HepG2 (cell line): ENCODE measurements around the gene ABCG4. TPM values are rescaled to one million over a fixed set of nuclear protein-coding genes. Genes with fewer than 3 reads are reported as not detected.
A peak's percentile ranks its signal among the peaks of the same experiment; 100 is the strongest.

Experiments used
- GABPB1 ChIP-seq: IDR thresholded peaks from 2 replicates; pipeline ENCODE4 v1.6.1; 2016; ENCODE audit warnings: mild to moderate bottlenecking, missing genetic modification reagents, moderate library complexity, missing compliant biosample characterization
- MAFK ChIP-seq, 2 experiments: IDR thresholded peaks in 1 of 2; conservative IDR thresholded peaks in 1 of 2; 2 replicates each; pipeline ENCODE4 v1.6.1; 2011; ENCODE audit warnings: improper control_type of control experiment in 2 of 2, low read length in 2 of 2
- MEF2D ChIP-seq: sonication (generic); formaldehyde crosslinking; IDR thresholded peaks from 2 replicates; pipeline ENCODE4 v1.5.1; 2020; ENCODE audit warnings: mild to moderate bottlenecking, missing genetic modification reagents
- MTERF4 ChIP-seq: sonication (generic); formaldehyde crosslinking; IDR thresholded peaks from 2 replicates; pipeline ENCODE4 v1.8.0; 2023; ENCODE audit warnings: mild to moderate bottlenecking, missing genetic modification reagents
- TGIF2 ChIP-seq: IDR thresholded peaks from 2 replicates; pipeline ENCODE4 v1.6.1; 2016; ENCODE audit warnings: control low read depth, missing compliant biosample characterization
- XRCC5 ChIP-seq: fragments of 200-400 bp; formaldehyde crosslinking; optimal IDR thresholded peaks from 2 replicates; pipeline ENCODE3; 2017; ENCODE audit warnings: mild to moderate bottlenecking, low read length
- ZHX2 ChIP-seq, 2 experiments: sonication (generic) in 1 of 2; formaldehyde crosslinking in 1 of 2; IDR thresholded peaks; 2 replicates each; pipeline versions ENCODE4 v1.6.1 to v1.9.0; 2014 to 2022; ENCODE audit warnings: antibody characterized with exemption in 1 of 2, borderline replicate concordance in 1 of 2, inconsistent platforms in 1 of 2, low read depth in 1 of 2, missing genetic modification reagents in 1 of 2
- ZNF709 ChIP-seq: sonication (generic); formaldehyde crosslinking; IDR thresholded peaks from 2 replicates; pipeline ENCODE4 v1.5.0; 2020; ENCODE audit warnings: mild to moderate bottlenecking, missing genetic modification reagents
- polyA plus RNA-seq, 8 experiments: library from polyadenylated mRNA; depleted of rRNA in 3 of 8; stranded (reverse) in 7 of 8; unstranded in 1 of 8; fragments of >200 nt; fragmentation: Illumina TruSeq in 4 of 8; extraction: Trizol in 4 of 8; gene quantifications; 2 replicates each; pipeline versions ENCODE4 v1.2.1 to v1.2.3, GENCODE V29; 2011 to 2016; ENCODE audit warnings: low read depth in 4 of 8, missing spikeins in 1 of 8, mixed read lengths in 1 of 8; ENCODE audit not compliant: insufficient read depth in 1 of 8
- total RNA-seq, 5 experiments: library from RNA; depleted of rRNA; stranded (reverse); fragments of >200 nt; fragmentation: Illumina TruSeq; extraction: Trizol; gene quantifications; 2 replicates each; pipeline ENCODE4 v1.2.3, GENCODE V29; 2016; ENCODE audit warnings: low read depth in 1 of 5
- TF ChIP-seq, protein P1 (sequence below): sonication (generic); formaldehyde crosslinking; IDR thresholded peaks from 2 replicates; pipeline ENCODE4 v1.4.0; 2020; ENCODE audit warnings: missing genetic modification reagents, low read depth, mild to moderate bottlenecking, borderline replicate concordance
- TF ChIP-seq, protein P2 (sequence below): sonication (generic); formaldehyde crosslinking; IDR thresholded peaks from 2 replicates; pipeline ENCODE4 v1.5.0; 2020; ENCODE audit warnings: mild to moderate bottlenecking, missing genetic modification reagents, borderline replicate concordance
- TF ChIP-seq, protein P3 (sequence below): IDR thresholded peaks from 2 replicates; pipeline ENCODE4 v1.6.1; 2012; ENCODE audit warnings: inconsistent platforms
- TF ChIP-seq, protein P4 (sequence below): sonication (generic); formaldehyde crosslinking; IDR thresholded peaks from 2 replicates; pipeline ENCODE4 v1.4.0; 2020; ENCODE audit warnings: missing genetic modification reagents

The ABCG4 gene
- total and polyA plus RNA-seq, 2 of the 13 experiments (the other 11 are each of a cell fraction or from before 2014, with no cell fraction given): not detected

DNA sequence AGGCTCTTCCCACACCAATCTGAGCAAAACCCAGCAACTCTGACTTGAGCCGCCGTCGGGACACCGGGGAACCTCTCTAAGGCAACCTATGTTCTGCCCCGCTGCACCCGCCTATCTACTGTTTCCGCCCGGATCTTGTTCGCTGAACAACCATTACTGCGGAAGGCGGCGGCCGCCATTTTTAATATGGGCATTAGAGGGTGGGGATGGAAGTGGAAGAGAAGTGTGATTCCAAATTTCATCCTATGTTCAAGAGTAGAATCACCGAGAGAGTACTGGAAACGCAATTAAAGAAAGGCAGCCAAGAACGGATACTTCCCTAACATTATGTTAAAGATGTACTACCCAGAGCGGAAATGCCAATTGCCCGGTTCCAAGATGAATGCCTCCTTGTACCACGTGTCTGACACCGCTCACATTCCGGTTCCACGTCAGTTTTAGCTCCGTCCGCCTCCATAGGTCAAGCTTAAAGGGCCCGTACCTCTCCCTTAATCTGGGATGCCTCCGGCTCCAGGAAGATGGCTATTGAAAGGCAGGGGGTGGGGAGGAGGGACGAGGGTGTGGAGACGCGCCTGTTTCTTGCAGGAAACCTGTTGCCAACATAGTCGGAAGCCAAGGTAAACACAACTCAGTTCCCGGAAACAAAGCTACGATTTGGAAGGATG is 47.0 kb upstream of the ABCG4 start, which contains the start of gene DPAGT1 (continued):
- peak; percentile 98 for TF ChIP-seq ZHX2 (IDR thresholded peaks at IDR 0.05; ENCODE audit: low read depth)
- no peak for TF ChIP-seq ZHX2 (CRISPR knock-in tag; IDR thresholded peaks at IDR 0.05; ENCODE audit: borderline replicate concordance)
- TF ChIP-seq, protein P1, sequence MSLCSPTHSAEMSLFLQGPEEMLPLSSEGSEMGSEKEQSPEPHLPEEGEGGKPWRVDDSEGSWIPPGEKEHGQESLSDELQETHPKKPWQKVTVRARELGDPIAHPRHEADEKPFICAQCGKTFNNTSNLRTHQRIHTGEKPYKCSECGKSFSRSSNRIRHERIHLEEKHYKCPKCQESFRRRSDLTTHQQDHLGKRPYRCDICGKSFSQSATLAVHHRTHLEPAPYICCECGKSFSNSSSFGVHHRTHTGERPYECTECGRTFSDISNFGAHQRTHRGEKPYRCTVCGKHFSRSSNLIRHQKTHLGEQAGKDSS (CRISPR knock-in tag): peak; percentile 7; the same call in 1 of the 2 replicates
- TF ChIP-seq, protein P2, sequence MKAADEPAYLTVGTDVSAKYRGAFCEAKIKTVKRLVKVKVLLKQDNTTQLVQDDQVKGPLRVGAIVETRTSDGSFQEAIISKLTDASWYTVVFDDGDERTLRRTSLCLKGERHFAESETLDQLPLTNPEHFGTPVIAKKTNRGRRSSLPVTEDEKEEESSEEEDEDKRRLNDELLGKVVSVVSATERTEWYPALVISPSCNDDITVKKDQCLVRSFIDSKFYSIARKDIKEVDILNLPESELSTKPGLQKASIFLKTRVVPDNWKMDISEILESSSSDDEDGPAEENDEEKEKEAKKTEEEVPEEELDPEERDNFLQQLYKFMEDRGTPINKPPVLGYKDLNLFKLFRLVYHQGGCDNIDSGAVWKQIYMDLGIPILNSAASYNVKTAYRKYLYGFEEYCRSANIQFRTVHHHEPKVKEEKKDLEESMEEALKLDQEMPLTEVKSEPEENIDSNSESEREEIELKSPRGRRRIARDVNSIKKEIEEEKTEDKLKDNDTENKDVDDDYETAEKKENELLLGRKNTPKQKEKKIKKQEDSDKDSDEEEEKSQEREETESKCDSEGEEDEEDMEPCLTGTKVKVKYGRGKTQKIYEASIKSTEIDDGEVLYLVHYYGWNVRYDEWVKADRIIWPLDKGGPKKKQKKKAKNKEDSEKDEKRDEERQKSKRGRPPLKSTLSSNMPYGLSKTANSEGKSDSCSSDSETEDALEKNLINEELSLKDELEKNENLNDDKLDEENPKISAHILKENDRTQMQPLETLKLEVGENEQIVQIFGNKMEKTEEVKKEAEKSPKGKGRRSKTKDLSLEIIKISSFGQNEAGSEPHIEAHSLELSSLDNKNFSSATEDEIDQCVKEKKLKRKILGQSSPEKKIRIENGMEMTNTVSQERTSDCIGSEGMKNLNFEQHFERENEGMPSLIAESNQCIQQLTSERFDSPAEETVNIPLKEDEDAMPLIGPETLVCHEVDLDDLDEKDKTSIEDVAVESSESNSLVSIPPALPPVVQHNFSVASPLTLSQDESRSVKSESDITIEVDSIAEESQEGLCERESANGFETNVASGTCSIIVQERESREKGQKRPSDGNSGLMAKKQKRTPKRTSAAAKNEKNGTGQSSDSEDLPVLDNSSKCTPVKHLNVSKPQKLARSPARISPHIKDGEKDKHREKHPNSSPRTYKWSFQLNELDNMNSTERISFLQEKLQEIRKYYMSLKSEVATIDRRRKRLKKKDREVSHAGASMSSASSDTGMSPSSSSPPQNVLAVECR (CRISPR knock-in tag): peak; percentile 92
- TF ChIP-seq MEF2D (CRISPR knock-in tag): 0 out of 2 replicates have a peak, but pooled peaks have one; percentile 41
- TF ChIP-seq, protein P3, sequence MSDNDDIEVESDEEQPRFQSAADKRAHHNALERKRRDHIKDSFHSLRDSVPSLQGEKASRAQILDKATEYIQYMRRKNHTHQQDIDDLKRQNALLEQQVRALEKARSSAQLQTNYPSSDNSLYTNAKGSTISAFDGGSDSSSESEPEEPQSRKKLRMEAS: peak; percentile 97
- peak; percentile 52 for TF ChIP-seq XRCC5
- peak; percentile 61; the same call in 1 of the 2 replicates for TF ChIP-seq ZNF709
- TF ChIP-seq, protein P4, sequence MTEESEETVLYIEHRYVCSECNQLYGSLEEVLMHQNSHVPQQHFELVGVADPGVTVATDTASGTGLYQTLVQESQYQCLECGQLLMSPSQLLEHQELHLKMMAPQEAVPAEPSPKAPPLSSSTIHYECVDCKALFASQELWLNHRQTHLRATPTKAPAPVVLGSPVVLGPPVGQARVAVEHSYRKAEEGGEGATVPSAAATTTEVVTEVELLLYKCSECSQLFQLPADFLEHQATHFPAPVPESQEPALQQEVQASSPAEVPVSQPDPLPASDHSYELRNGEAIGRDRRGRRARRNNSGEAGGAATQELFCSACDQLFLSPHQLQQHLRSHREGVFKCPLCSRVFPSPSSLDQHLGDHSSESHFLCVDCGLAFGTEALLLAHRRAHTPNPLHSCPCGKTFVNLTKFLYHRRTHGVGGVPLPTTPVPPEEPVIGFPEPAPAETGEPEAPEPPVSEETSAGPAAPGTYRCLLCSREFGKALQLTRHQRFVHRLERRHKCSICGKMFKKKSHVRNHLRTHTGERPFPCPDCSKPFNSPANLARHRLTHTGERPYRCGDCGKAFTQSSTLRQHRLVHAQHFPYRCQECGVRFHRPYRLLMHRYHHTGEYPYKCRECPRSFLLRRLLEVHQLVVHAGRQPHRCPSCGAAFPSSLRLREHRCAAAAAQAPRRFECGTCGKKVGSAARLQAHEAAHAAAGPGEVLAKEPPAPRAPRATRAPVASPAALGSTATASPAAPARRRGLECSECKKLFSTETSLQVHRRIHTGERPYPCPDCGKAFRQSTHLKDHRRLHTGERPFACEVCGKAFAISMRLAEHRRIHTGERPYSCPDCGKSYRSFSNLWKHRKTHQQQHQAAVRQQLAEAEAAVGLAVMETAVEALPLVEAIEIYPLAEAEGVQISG: peak; percentile 90
- TF ChIP-seq TGIF2 (CRISPR knock-in tag): peak; percentile 47; the same call in 1 of the 2 replicates
- TF ChIP-seq MAFK (conservative IDR thresholded peaks at IDR 0.05 in 1 of 2, IDR thresholded peaks at IDR 0.05 in 1 of 2; ENCODE audit: low read length in 2 of 2): peak in 1 of 2 experiments; percentile 37; a peak in 2 of 4 replicates
- TF ChIP-seq GABPB1 (CRISPR knock-in tag): peak; percentile 93
- TF ChIP-seq MTERF4: peak; percentile 60; the same call in 1 of the 2 replicates
